Measurements from ENCODE around the gene RNFT2.
A peak's percentile ranks its signal among the peaks of the same experiment; 100 is the strongest.

Gene RNFT2

GRCh38 chr12:116880817-116881324, 142.8 kb downstream of the RNFT2 start:
- DNase-seq, result peak; percentile 65

- peak; percentile 45 for DNase-seq
Observed at GRCh38 chr12:116881325-116881876, 143.3 kb downstream of the RNFT2 start, which contains the start of gene HRK. HRK (minus strand) TSS chr12:116881441; CDS start chr12:116881307, 134 bp downstream.

GRCh38 chr12:116881877-116882507, 143.9 kb downstream of the RNFT2 start:
- no peak for DNase-seq

- no peak for DNase-seq
Observed at GRCh38 chr12:116882742-116883141, 144.6 kb downstream of the RNFT2 start.

- no peak for DNase-seq
Observed at GRCh38 chr12:116884871-116885270, 146.8 kb downstream of the RNFT2 start.

DNA sequence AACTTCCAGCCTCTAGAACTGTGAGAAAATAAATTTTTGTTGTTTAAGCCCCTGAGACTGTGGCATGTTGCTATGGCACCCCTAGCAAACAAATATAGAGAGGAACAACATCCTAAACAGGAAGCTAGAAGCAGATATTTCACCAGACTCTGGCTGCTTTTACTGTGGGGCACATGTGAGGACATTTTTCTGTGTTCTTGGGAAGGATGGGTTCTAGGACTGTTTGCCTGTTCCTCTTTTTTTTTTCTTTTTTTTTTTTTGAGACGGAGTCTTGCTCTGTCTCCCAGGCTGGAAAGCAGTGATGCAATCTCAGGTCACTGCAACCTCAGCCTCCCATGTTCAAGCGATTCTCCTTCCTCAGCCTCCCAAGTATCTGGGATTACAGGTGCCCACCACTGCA, 147.4 kb downstream of the RNFT2 start:
- no peak for DNase-seq

DNA sequence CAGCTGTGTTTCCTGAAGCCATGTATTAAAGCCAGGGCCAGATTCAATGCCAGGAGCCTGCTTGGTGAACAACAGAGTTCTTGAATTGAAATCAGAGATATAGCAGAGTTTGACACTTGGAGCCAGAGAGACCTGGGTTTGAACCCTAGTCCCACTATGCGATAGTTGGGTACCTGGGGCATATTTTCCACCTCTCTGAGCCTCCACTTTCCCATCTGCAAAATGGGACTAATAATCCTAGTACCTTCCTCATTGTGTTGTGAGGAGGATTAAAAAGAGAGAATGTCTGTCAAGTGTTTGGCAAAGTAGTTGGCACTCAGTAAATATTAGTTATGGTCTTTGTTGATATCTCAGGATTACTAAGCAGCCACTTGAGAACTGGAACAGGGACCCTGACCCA, 149.1 kb downstream of the RNFT2 start:
- no peak for DNase-seq

DNA sequence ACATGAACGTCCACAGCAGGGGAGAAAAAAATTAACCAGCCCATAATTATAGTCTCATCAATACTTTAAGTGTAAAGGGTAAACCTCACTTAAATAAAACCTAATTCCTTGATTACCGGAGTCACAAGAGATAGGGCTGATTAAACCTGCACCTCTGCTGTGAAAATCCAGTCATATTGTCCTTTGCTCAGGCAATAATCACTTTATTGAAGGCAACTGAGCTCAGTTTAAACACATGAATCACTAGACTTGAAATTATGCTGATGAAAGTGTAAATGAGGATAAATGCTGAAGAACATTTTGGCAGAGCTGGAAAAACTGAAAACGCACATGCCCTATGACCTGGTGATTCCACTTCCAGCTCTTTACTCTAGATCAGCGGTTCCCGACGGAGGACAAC, 149.8 kb downstream of the RNFT2 start:
- no peak for DNase-seq

DNA sequence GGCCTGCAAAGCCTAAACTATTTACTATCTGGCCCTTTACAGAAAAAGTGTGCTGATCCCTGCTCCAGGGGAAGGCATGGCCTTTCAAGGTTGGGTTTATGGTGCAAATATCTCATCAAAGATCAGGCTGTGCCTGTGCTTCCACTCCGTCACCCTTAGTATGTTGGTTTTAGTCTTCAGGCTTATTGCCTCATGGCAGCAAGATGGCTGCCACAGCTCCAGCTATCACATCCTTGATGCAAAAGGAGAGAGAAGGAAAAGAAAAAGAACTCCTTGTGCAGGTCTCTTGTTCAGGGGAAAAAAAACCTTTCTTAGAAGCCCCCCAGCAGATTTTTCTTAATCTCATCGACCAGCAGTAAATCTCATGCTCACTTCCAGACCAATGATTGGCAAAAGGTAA, 152.2 kb downstream of the RNFT2 start:
- no peak for DNase-seq

DNA sequence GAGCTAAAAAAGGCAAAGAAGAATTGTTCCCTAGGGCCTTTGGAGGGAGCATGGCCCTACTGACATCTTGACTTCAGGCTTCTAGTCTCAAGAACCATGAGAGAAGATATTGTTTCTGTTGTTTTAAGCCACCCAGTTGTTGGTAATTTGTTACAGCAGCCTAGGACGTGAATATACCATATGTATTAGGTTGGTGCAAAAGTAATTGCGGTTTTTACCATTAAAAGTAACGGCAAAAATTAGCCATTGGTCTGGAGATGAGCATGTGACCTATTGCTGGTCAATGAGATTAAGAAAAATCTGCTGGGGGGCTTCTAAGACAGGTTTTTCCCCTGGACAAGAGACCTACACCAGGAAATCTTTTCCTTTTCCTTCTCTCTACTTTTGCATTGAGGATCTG, 152.9 kb downstream of the RNFT2 start:
- DNase-seq, result no peak

GRCh38 chr12:116892349-116893140, 154.4 kb downstream of the RNFT2 start:
- no peak for DNase-seq

- DNase-seq, result no peak
Observed at GRCh38 chr12:116894913-116895312, 156.8 kb downstream of the RNFT2 start.

DNA sequence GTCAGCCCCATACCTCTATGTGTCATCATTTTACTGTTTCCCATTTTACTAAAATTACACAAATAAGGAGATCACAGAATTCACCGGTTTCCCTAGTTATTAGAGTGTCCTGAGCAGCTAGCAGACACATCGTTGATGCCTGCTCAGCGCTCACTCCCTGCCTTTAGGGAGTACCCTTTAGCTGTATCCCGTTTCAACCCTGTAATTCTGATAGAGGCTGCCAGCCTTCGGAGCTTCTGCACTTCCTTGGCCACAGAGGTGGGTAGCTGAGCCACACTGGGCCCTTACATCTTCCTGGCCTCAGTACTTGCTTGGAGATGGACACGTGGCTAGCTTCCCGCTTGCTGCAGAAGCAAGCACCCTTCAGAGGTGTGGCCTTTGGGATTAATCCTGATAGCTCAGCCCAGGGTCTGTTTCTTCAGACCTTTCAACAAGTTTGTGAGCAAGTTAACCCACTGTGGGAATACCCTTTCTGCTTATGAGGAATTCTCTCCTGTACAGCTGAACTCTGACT, 158.4 kb downstream of the RNFT2 start:
- no peak for DNase-seq

DNA sequence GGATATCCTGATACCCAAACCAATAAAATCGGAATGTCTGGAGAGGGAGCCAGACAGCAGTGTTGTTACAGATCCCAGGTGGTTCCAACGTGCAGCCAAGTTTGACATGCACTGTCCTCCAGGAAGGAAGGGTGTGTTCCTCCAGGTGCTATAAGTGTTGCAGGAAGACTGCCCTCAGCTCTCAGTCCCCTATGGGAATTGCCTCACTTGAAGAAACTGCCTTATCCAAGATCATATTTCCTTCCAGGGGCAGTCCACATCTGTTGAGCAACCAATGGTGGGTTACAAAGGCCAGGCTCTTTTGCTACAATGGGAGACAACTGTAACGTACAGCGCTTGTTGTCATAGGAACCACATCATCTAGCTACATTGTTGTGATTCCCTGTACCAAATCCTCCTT, 159.4 kb downstream of the RNFT2 start:
- no peak for DNase-seq

GRCh38 chr12:116898669-116899068, 160.6 kb downstream of the RNFT2 start:
- DNase-seq, result no peak

DNA sequence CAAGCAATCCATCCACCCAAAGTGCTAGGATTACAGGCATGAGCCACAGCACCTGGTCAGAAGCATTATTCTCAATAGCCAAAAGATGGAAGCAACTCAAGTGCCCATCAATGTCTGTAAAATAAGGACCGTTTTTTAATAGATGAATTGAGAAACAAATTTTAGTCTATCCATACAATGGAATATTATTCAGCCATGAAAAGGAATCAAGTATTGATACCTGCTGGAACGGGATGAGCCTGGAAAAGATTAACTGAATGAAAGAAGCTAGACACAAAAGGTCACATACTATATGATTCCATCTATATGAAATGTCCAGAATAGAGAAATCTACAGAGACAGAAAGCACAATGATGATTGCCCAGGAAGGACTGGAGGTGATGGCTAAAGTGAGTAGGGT, 163.5 kb downstream of the RNFT2 start:
- DNase-seq, result no peak
